SK-N-DZ (cell line): ENCODE data around the gene CDKN2A. TPM values are rescaled to one million over a fixed set of nuclear protein-coding genes. Genes with fewer than 3 reads are reported as not detected.

Experiments used
- DNase-seq: peaks from one replicate; pipeline ENCODE4 v3.0.0-alpha.2; 2015; ENCODE audit warnings: low spot score
- polyA plus RNA-seq, 2 experiments: library from polyadenylated mRNA; depleted of rRNA; stranded (reverse); fragments of >200 nt; gene quantifications; 2 replicates each; pipeline ENCODE4 v1.2.3, GENCODE V29; 2014

Gene CDKN2A
- 46.1 and 50.1 TPM in 2 replicates for polyA plus RNA-seq (2014; cell fraction: cytosol; rRNA removed)
- 42.5 and 53.2 TPM in 2 replicates for polyA plus RNA-seq (2014; cell fraction: nucleus; rRNA removed)

GRCh38 chr9:21993893-21994555 lies at the start of gene CDKN2A:
TSS of gene CDKN2A (minus strand) at chr9:21994392.
- peak; percentile 16 for DNase-seq

DNA sequence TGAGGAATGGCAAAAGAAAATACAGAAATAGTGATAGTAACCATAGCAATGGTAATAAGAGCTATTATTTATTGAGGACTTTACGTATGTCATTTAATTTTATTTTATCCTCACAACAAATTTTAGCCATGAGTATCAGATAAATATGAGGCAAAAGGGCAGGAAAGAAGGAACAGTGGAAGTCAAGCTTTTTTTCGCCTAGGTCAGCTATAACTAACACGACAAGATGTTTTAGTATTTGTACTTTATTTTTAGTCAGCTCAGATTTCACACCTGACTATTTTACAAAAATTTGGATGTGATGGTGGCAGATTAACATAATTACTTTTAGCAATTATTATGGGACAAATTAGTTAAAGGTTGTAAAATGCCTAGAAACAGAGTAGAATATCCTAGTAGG lies 49.7 kb upstream of the CDKN2A start:
- no peak for DNase-seq

GRCh38 chr9:22041775-22042174 lies 47.6 kb upstream of the CDKN2A start:
- no peak for DNase-seq

GRCh38 chr9:22041344-22041743 lies 47.2 kb upstream of the CDKN2A start:
- no peak for DNase-seq

DNA sequence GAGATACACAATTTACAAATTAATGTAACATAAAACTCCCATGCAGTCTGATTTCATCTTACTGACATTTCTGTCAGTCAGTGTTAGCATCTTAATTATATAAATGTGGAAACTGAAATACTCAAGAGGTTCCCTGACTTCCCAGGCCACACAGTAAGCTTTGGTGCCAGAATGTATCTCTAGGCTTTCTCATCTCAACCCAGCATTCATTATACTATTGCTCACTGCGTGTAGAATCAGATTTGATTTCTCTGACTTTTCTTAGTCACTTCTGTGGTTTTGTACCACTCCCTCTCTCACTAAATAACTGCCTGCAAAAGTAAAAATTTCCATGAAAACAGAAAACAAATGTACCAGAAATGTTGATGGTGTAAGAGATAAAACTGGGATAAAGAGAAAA lies 46.6 kb upstream of the CDKN2A start:
- DNase-seq = no peak

GRCh38 chr9:22039258-22039657 lies 45.1 kb upstream of the CDKN2A start:
- no peak for DNase-seq

DNA sequence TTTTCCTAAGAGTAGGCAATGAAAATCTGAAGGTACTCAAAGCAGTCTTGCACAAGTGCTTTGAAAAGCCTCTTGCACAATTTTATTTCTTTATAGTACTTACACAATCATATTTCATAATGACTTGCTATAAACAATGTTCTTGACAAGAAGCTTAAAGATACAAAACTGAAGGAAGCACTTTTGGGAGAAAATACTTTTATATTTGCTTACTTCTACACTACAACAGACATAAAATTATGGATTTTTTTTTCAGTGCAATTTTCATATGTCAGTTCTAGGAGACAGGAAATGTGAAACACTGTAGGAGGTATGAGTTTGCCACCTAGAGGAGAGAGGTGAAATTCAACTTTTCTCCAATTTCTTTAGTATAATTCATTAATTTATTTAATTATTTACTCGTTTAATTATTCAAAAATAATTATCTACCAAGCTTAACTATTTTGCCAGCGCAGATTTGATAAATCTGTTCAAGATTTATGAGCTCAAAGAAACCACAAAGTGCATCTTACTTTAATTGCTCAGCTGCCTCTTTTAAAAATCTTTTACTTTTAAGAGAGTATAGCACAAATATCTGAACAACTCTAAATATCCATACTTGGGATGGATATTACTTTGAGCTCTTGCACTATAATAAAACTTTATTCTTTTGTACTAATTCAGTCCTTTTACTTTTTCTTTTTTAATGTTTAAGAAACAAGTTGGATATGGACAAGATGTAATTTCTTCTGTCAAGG lies 43.9 kb upstream of the CDKN2A start:
- no peak for DNase-seq

DNA sequence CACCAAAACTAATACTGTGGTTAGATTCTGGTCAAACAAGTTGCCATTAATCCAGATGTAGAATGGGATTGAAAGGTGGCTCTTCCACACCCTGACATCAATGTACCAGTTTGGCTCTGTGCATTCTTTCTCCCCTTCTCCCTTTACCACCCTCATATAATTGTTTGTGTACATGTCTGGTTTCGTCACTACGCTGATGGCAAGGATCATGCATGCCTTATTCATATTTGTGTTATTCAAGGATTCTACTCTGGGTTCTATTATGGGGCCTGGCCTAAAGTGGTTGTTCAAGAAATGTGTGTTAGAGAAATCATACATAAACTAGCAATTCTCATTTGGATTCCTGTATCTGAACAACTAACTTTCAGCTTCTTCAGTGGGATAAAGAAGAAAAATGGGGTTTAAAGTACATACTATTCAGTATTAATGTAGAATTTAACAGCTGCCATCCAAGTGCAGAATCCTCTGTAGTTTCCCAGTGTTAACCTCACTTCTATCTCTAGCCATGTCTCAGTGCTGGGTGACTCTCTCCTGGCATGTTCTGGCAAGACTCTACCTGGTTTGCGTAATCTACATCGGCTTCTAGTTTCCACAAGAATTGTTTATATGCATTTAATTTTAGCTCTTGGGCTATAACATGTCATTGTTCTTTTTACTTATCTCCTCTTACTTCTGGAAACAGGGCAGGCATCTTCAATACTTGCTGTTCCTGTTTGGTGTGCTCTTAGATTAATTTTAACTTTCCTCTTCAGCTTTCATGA lies 42.9 kb upstream of the CDKN2A start:
- DNase-seq = no peak

DNA sequence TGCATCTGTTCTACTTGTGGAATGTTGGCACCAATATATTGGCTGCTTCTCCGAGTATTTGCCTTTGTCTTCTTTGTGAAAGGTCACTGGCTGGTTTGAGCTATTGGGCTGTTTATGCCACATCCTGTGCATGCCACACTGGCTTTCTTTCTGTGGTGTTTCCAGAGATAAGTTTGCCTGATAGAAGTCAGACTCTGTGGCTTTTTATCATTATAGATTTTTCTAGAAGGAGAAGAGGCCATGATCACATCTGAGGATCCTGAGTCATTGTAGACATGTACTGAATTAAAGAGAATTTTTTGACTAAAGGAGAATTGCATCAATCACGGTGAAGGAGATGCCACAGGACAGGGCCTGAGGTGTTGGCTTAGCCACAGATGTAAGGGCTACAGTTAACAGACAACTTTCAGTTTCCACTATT lies 41.4 kb upstream of the CDKN2A start:
- DNase-seq = no peak

DNA sequence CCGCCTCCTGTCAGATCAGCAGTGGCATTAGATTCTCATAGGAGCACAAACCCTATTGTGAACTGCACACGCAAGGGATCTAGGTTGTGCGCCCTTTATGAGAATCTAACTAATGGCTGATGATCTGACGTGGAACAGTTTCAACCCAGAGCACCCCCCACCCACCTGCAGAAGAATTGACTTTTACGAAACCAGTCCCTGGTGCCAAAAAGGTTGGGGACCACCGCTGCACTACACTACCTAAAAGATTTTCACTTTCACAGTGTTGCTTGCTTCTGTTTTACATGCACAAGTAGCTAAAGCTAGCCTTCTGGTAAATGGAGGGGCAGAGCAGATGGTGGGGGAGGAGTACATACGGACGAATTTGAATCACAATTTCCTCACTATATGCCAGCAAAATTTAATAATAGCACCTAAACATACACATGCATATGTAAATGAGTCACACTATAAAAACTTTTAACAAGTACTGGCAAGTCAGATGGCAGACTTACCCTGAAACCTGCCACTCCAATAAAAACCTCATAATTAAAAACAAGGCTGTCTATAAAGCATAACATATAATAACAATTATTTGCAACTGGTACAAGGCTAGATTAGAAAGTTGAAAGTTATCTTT lies 38.9 kb upstream of the CDKN2A start:
- no peak for DNase-seq

- DNase-seq = no peak
Measured at GRCh38 chr9:22031655-22032411, 37.6 kb upstream of the CDKN2A start.

- DNase-seq = no peak
Measured at GRCh38 chr9:22030101-22030598, 36.0 kb upstream of the CDKN2A start.

DNA sequence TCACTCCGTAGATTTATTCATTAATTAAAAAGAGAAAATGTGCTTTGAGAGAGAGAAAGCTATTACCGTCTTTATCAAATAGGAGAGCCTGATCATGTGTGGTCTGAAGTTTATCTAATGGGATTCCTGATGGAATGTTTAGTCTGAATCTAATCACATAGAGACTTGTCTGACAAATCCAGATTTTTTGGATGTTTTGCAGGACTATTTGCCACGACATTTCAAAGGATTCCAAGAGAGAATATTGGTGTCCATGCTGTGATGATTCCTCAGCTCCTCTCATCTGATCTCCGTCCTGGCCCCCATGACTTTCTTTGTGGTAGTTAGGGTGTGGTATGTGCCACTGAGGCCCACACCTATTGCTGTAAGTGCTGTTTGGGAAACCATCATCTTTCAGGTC lies 35.0 kb upstream of the CDKN2A start:
- no peak for DNase-seq

DNA sequence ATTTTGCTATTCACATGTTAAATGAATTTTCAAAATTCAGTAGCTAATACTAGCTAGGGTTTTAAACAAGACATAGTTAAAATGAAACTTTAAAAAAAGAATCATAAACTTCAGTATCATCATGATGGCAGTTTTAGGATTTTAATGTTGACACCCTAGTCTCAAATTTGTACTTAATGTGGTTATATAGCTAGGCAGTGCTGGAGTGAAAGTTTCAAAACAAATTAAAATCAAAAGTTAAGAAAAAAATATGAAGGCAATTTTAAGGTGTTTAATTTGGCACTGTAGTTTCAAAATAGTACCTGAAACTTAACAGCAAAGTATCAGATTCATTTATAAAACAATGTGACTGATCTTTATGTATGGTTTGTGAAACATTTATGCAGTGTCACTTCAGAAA lies 34.2 kb upstream of the CDKN2A start:
- no peak for DNase-seq

- DNase-seq = no peak
Measured at GRCh38 chr9:22026696-22027095, 32.5 kb upstream of the CDKN2A start.

DNA sequence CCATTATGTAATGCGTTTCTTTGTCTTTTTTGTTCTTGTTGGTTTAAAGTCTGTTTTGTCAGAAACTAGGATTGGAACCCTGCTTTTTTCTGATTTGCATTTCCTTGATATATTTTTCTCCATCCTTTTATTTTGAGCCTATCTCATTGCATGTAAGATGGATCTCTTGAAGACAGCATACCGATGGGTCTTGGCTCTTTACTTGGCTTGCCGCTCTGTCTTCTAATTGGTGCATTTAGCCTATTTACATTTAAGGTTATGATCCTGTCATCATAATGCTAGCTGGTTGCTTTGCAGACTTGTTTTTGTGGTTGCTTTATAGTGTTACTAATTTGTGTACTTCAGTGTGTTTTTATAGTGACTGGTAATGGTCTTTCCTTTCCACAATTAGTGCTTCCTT lies 28.2 kb upstream of the CDKN2A start:
- DNase-seq = no peak

- no peak for DNase-seq
Measured at GRCh38 chr9:22010866-22011625, 16.9 kb upstream of the CDKN2A start.

DNA sequence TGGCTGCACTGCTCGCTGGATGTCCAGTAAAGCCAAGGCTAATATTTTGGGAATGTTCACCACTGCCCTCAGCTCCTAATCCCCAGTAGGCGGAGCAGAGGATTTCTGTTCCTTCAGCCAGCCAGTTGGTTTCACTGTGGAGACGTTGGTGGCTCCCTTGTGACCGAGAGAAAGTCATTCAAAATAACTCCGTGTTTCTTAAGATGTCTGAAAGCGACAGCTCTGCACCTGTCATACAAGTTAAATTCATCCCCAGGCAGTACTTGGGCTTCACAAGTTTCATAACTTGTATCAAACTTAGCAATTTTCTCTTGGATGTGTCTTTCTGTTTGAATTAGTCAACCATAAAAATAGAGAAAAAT lies 15.3 kb upstream of the CDKN2A start:
- DNase-seq = no peak

DNA sequence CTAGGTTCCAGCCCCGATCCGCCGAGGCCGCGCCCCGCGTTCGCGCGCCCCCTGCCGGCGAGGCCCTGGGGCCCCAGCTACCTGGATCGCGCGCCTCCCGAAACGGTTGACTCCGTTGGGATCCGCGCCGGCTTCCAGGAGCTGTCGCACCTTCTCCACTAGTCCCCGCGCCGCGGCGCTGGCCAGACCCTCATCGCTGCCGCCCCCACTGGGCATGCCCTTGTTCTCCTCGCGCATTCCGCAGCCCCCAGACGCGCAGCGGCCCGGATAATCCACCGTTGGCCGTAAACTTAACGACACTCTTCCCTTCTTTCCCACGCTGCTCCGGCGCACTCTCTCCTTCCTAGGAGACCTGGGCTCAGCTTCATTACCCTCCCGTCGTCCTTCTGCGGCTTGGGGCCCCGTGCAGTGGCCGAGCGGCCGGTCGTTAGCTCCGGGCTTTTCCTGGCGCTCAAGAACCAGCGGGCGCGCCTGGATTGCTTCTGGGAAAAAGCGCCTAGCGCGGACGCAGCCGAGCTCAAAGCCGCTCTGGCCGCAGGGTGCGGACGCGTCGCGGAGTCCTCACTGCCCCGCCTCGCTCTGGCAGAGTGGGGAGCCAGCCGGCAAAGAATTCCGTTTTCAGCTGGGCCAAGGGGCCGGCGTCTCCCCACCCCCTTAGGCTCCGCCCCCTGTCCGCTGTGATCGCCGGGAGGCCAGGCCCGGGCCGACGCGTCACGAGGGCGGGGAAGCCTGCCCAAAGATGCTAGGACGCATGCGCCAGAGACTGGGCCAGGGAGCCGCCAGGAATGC lies 14.7 kb upstream of the CDKN2A start, which contains the start of gene CDKN2B:
Gene CDKN2B (minus strand): TSS at position 589 of the 789 bp plus-strand sequence. CDS start 352 bp downstream, at position 237.
- peak; percentile 67 for DNase-seq

GRCh38 chr9:22008384-22008716 lies 14.2 kb upstream of the CDKN2A start:
- DNase-seq = no peak
